ENCODE measurements around the gene FRMD3.

The FRMD3 gene

DNA sequence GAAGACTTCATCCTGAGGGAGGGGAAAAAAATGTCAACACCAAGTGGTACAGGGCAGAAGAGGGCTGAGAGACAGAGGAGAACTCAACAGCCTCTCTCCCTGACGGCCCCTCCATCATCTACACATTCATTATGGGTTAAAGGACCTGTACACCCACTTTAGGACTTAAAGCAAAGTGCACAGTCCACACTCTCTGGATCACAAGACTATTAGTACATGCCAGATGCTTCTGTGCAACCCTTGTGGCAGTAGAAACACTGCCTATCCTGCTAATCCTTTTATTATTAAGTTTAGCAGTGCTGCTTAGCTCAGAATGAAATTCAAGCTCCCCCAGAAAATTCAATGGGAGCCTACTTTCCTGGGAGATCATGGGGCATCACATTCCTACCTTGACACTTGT, 1.9 kb downstream of the FRMD3 start:
- no peaks in the 10 kb centered on the region for H3K9me3 Mint-ChIP-seq
- DNase-seq = no peak
- no peak for TF ChIP-seq CTCF (IDR thresholded peaks at IDR 0.05)
- H3K27me3 Mint-ChIP-seq (ENCODE audit: low read depth, poor library complexity) = peaks cover 57% of the 10 kb centered on the region
- H3K4me3 Mint-ChIP-seq = no peak overlapping the region
- no peak overlapping the region for H3K27ac Mint-ChIP-seq
- H3K4me1 Mint-ChIP-seq = peaks cover 7% of the 10 kb centered on the region
- H3K36me3 Mint-ChIP-seq (ENCODE audit: low read depth) = no peaks in the 10 kb centered on the region

- Mint-ChIP-seq H3K4me3 (no peak overlapping the region), H3K27ac (no peak overlapping the region), H3K9me3 (no peaks in the 10 kb centered on the region), H3K27me3 (ENCODE audit: low read depth, poor library complexity) (peaks cover 53% of the 10 kb centered on the region), H3K4me1 (peaks cover 7% of the 10 kb centered on the region), H3K36me3 (ENCODE audit: low read depth) (no peaks in the 10 kb centered on the region)
- TF ChIP-seq CTCF (IDR thresholded peaks at IDR 0.05) = no peak
- DNase-seq = no peak
Measured at GRCh38 chr9:83535736-83536135, 2.5 kb downstream of the FRMD3 start.

DNA sequence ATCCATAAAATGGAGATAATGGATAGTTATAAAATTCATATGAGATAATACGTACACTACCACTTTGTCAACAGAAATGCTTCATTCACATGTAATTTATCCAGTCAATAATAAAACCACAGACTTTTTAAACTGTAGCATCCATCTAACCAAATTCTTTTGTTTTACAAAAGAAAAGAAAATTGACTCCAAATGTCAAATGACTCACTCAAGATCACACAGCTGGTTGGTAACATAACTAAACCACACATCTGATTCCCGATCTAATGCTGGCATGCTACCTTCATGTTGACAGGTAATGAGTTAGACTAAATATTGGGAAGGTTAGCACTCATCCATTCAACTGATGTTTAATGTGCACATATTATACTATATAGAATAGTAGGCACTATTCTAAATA, 4.9 kb downstream of the FRMD3 start:
- Mint-ChIP-seq H3K9me3 (peaks cover 16% of the 10 kb centered on the region), H3K4me1 (peaks cover 7% of the 10 kb centered on the region)

DNA sequence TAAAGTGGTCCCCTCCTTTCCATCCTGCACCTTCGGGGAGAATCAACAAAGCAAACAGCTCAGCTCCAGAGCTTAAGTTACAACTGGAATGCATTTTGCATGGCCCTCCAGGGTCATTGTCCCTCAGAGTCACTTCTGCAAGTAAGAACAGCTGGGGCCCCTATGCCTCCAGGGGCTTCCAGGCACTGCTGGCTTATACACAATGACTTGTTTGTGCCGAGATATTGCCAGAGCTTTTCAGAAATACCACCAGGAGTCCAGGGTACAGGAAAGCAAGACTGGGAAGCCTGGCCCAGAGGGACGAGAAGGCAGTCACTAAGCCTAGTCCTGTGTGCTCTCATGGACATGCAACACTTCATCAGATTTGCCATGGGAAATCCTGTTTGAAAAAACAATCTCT, 11.3 kb downstream of the FRMD3 start:
- H3K4me1 Mint-ChIP-seq = peaks cover 27% of the 10 kb centered on the region
- TF ChIP-seq CTCF (IDR thresholded peaks at IDR 0.05) = no peak
- DNase-seq = peak; percentile 24
- peaks cover 19% of the 10 kb centered on the region for H3K9me3 Mint-ChIP-seq
- peak overlapping the region; percentile 53 for H3K4me3 Mint-ChIP-seq
- peak overlapping the region; percentile 60 for H3K27ac Mint-ChIP-seq
- H3K36me3 Mint-ChIP-seq (ENCODE audit: low read depth) = no peaks in the 10 kb centered on the region
- peaks cover 3% of the 10 kb centered on the region for H3K27me3 Mint-ChIP-seq (ENCODE audit: low read depth, poor library complexity)

More for the DNA sequence above, 4.9 kb downstream of the FRMD3 start:
- no peak for DNase-seq
- H3K36me3 Mint-ChIP-seq (ENCODE audit: low read depth) = no peaks in the 10 kb centered on the region
- no peak overlapping the region for H3K4me3 Mint-ChIP-seq
- peaks cover 39% of the 10 kb centered on the region for H3K27me3 Mint-ChIP-seq (ENCODE audit: low read depth, poor library complexity)
- no peak for TF ChIP-seq CTCF (IDR thresholded peaks at IDR 0.05)
- no peak overlapping the region for H3K27ac Mint-ChIP-seq

DNA sequence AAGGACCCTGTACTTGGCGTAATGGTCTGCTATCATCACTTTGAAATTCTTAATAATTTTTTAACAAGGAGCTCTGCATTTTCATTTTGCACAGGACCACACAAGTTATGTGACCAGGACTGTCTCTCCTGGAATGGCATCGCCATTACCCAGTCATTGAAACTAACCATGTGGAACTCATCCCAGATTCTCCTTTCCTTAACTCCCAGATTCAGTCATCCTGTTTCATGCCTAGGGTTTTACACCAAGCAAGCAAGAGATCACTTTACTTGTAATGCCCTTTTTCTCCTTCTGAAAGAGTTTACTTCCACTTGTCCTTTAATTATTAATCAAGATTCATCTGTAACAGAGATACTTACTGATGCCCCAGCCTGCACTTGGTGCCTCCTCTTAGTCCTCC, 12.0 kb downstream of the FRMD3 start:
- Mint-ChIP-seq H3K36me3 (ENCODE audit: low read depth) (no peaks in the 10 kb centered on the region), H3K27ac (no peak overlapping the region), H3K4me3 (no peak overlapping the region), H3K27me3 (ENCODE audit: low read depth, poor library complexity) (peaks cover 3% of the 10 kb centered on the region), H3K9me3 (peaks cover 19% of the 10 kb centered on the region), H3K4me1 (peaks cover 27% of the 10 kb centered on the region)
- no peak for TF ChIP-seq CTCF (IDR thresholded peaks at IDR 0.05)
- DNase-seq = no peak

GRCh38 chr9:83523684-83524083, 14.5 kb downstream of the FRMD3 start:
- no peak for TF ChIP-seq CTCF (IDR thresholded peaks at IDR 0.05)
- no peak for DNase-seq
- Mint-ChIP-seq H3K4me1 (peaks cover 27% of the 10 kb centered on the region), H3K36me3 (ENCODE audit: low read depth) (no peaks in the 10 kb centered on the region), H3K9me3 (peaks cover 18% of the 10 kb centered on the region), H3K27me3 (ENCODE audit: low read depth, poor library complexity) (peaks cover 3% of the 10 kb centered on the region), H3K4me3 (no peak overlapping the region), H3K27ac (no peak overlapping the region)
